DND-41 (cell line): ENCODE data around the gene FJX1.
A peak's percentile ranks its signal among the peaks of the same experiment; 100 is the strongest.
"Not testable (repeated sequence)": the region's sequence is repeated elsewhere in the genome, so short reads cannot be mapped to it uniquely, and the experiment has no call there.

Experiments used
- ATAC-seq: fragments of 200-7000 bp; cut with Tn5 transposase; 3 replicates; pipeline ENCODE4 v1.9.1; 2021; ENCODE audit warnings: low read depth; ENCODE audit not compliant: insufficient read depth
- DNase-seq: peaks from one replicate; pipeline ENCODE4 v3.0.0-alpha.2; 2020
- H2AFZ ChIP-seq: 2 replicates; pipeline ENCODE4 v1.6.0; 2012; ENCODE audit warnings: low read depth, low read length
- H3K27ac ChIP-seq: 2 replicates; pipeline ENCODE4 v1.5.1; 2012; ENCODE audit warnings: low read length, inconsistent platforms
- H3K27me3 ChIP-seq: fragments of 200-600 bp; sonication (generic); 2 replicates; pipeline ENCODE4 v1.6.0; 2012; ENCODE audit warnings: low read length, mild to moderate bottlenecking, inconsistent platforms; ENCODE audit not compliant: insufficient read depth, poor library complexity
- H3K36me3 ChIP-seq: 2 replicates; pipeline ENCODE4 v1.5.1; 2012; ENCODE audit warnings: low read length, inconsistent platforms; ENCODE audit not compliant: insufficient read depth
- H3K4me1 ChIP-seq: 2 replicates; pipeline ENCODE4 v1.5.1; 2012; ENCODE audit warnings: mild to moderate bottlenecking, low read length; ENCODE audit not compliant: insufficient read depth
- H3K4me2 ChIP-seq: 2 replicates; pipeline ENCODE4 v1.6.0; 2012; ENCODE audit warnings: mild to moderate bottlenecking, moderate library complexity, low read length, inconsistent platforms; ENCODE audit not compliant: insufficient read depth
- H3K4me3 ChIP-seq, 2 experiments: fragments of 200-600 bp in 1 of 2; shearing (Covaris generic) in 1 of 2; 2 replicates each; pipeline ENCODE4 v1.5.1; 2012 to 2016; ENCODE audit warnings: inconsistent platforms in 2 of 2, low read length in 2 of 2, mild to moderate bottlenecking in 2 of 2, low read depth in 1 of 2, moderate library complexity in 1 of 2
- H3K79me2 ChIP-seq: 2 replicates; pipeline ENCODE4 v1.6.0; 2012; ENCODE audit warnings: low read length, inconsistent platforms; ENCODE audit not compliant: insufficient read depth
- H3K9ac ChIP-seq: 2 replicates; pipeline ENCODE4 v1.6.0; 2012; ENCODE audit warnings: low read depth, mild to moderate bottlenecking, inconsistent platforms, low read length, moderate library complexity
- H3K9me3 ChIP-seq: 2 replicates; pipeline ENCODE4 v1.5.1; 2012; ENCODE audit warnings: low read length, moderate library complexity, mild to moderate bottlenecking, inconsistent platforms; ENCODE audit not compliant: insufficient read depth, severe bottlenecking
- H4K20me1 ChIP-seq: 2 replicates; pipeline ENCODE4 v1.6.0; 2012; ENCODE audit warnings: low read length; ENCODE audit not compliant: insufficient read depth
- EZH2 ChIP-seq: IDR thresholded peaks from 3 replicates; pipeline ENCODE4 v1.6.1; 2012; ENCODE audit warnings: borderline replicate concordance, low read depth, mild to moderate bottlenecking, moderate library complexity, low read length, inconsistent platforms; ENCODE audit not compliant: severe bottlenecking
- TF ChIP-seq, protein P1 (sequence below): IDR thresholded peaks from 2 replicates; pipeline ENCODE4 v1.5.1; 2012; ENCODE audit warnings: borderline replicate concordance, low read length, moderate library complexity, mild to moderate bottlenecking; ENCODE audit not compliant: poor library complexity, severe bottlenecking; ENCODE audit errors: extremely low read depth

The FJX1 gene

DNA sequence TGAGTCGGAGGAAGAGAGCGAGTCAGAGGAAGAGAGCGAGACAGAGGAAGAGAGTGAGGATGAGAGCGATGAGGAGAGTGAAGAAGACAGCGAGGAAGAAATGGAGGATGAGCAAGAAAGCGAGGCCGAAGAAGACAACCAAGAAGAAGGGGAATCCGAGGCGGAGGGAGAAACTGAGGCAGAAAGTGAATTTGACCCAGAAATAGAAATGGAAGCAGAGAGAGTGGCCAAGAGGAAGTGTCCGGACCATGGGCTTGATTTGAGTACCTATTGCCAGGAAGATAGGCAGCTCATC, 45.1 kb downstream of the FJX1 start:
- peak overlapping the region; percentile 67 for H3K4me2 ChIP-seq
- TF ChIP-seq EZH2, result no peak
- TF ChIP-seq, protein P1, sequence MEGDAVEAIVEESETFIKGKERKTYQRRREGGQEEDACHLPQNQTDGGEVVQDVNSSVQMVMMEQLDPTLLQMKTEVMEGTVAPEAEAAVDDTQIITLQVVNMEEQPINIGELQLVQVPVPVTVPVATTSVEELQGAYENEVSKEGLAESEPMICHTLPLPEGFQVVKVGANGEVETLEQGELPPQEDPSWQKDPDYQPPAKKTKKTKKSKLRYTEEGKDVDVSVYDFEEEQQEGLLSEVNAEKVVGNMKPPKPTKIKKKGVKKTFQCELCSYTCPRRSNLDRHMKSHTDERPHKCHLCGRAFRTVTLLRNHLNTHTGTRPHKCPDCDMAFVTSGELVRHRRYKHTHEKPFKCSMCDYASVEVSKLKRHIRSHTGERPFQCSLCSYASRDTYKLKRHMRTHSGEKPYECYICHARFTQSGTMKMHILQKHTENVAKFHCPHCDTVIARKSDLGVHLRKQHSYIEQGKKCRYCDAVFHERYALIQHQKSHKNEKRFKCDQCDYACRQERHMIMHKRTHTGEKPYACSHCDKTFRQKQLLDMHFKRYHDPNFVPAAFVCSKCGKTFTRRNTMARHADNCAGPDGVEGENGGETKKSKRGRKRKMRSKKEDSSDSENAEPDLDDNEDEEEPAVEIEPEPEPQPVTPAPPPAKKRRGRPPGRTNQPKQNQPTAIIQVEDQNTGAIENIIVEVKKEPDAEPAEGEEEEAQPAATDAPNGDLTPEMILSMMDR, result no peak
- peaks cover 17% of the 10 kb centered on the region for H3K4me1 ChIP-seq
- DNase-seq (no peak), ATAC-seq (no peak)
- H4K20me1 ChIP-seq, result no peaks in the 10 kb centered on the region
- peak overlapping the region; percentile 48; the same call in 1 of the 2 replicates for H3K9ac ChIP-seq
- no peaks in the 10 kb centered on the region for H3K27me3 ChIP-seq
- H2AFZ ChIP-seq, result peak overlapping the region; percentile 68
- H3K4me3 ChIP-seq, result peak overlapping the region; percentile 13 to 59; a peak in 3 of 4 replicates
- peaks cover 7% of the 10 kb centered on the region for H3K9me3 ChIP-seq
- H3K27ac ChIP-seq, result 0 out of 2 replicates have a peak overlapping the region, but pooled peaks have one; percentile 18
- H3K36me3 ChIP-seq, result no peaks in the 10 kb centered on the region
- H3K79me2 ChIP-seq, result 0 out of 2 replicates have a peak, but pooled peaks cover 3% of the 10 kb centered on the region

DNA sequence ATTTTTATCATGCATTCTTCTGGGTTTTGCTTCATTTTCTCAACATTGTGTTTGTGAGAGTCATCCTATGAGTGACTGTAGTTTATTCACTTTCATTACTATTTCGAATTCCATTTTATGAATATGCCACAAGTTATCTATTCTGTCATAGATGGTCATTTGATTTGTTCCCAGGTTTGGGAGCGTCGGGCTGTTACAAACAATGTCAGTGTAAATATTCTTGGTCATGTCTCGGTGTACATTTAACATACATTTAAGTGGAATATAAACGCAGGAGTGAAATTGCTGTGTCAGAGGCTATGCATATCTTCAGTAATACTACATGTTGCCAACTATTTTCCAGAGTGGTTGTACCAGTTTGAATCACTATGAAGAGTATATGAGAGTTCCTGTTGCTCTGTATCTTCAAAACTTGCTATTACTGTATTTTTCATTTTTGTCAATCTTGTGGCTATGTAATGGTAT, 46.7 kb downstream of the FJX1 start:
- ATAC-seq (no peak), DNase-seq (no peak)
- H3K27ac ChIP-seq, result no peak overlapping the region
- H3K79me2 ChIP-seq, result 0 out of 2 replicates have a peak, but pooled peaks cover 3% of the 10 kb centered on the region
- H3K4me2 ChIP-seq, result no peak overlapping the region
- no peaks in the 10 kb centered on the region for H3K27me3 ChIP-seq
- H4K20me1 ChIP-seq, result no peaks in the 10 kb centered on the region
- H3K9me3 ChIP-seq, result peaks cover 7% of the 10 kb centered on the region
- no peak overlapping the region for H3K4me3 ChIP-seq
- H3K36me3 ChIP-seq, result no peaks in the 10 kb centered on the region
- H3K9ac ChIP-seq, result no peak overlapping the region
- no peak for TF ChIP-seq EZH2
- TF ChIP-seq, protein P1, result no peak
- no peak overlapping the region for H2AFZ ChIP-seq
- peaks cover 17% of the 10 kb centered on the region for H3K4me1 ChIP-seq

DNA sequence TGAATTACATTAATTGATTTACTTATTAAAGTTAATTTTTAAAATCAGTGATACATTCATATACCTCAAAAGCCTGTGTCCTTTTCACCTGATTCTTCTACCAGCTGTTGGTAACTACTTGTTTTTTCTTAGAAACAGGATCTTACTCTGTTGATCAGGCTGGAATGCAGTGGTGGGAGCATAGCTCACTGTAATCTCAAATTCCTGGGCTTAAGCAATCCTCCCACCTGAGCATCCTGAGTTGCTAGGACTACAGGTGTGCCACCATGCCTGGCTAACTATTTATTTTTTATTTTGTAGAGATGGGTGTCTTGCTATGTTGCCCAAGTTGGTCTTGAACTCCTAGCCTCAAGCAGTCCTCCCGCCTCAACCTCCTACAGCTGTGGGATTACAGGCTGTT, 49.0 kb downstream of the FJX1 start:
- Histone ChIP-seq H3K79me2 (0 out of 2 replicates have a peak, but pooled peaks cover 3% of the 10 kb centered on the region), H3K4me2 (no peak overlapping the region), H2AFZ (no peak overlapping the region), H3K9ac (no peak overlapping the region), H3K27me3 (no peaks in the 10 kb centered on the region), H3K9me3 (peaks cover 7% of the 10 kb centered on the region), H4K20me1 (no peaks in the 10 kb centered on the region), H3K4me1 (peaks cover 16% of the 10 kb centered on the region), H3K27ac (no peak overlapping the region), H3K36me3 (no peaks in the 10 kb centered on the region), H3K4me3 (no peak overlapping the region)
- ATAC-seq, result no peak
- no peak for DNase-seq
- TF ChIP-seq, protein P1, result no peak
- TF ChIP-seq EZH2, result no peak

GRCh38 chr11:35668350-35668749, 50.1 kb downstream of the FJX1 start:
- H3K36me3 ChIP-seq, H3K79me2 ChIP-seq, DNase-seq, H3K4me3 ChIP-seq, ATAC-seq, H3K9me3 ChIP-seq, H2AFZ ChIP-seq, H3K9ac ChIP-seq, H3K4me1 ChIP-seq, H3K27ac ChIP-seq, H3K4me2 ChIP-seq, H4K20me1 ChIP-seq, H3K27me3 ChIP-seq: not testable (repeated sequence)
